ENCODE results near the gene RTBDN. TPM values are rescaled to one million over a fixed set of nuclear protein-coding genes. Genes with fewer than 3 reads are reported as not detected.

Gene RTBDN
- total and polyA plus RNA-seq, 9 donors, result not detected

- peak; percentile 92 to 97 (median 96) for DNase-seq
- no peaks in the 10 kb centered on the region for H3K9me3 ChIP-seq
- peaks cover 7% of the 10 kb centered on the region for H3K4me1 ChIP-seq (ENCODE audit: insufficient read depth)
- H3K27me3 ChIP-seq, result no peaks in the 10 kb centered on the region
- H3K27ac ChIP-seq, result peak overlapping the region; percentile 95 to 99
- 0 to 1% (median 1%) methylated on average over 68 to 81 of the region's 81 CpGs for WGBS, 3 donors
- H3K36me3 ChIP-seq, result no peaks in the 10 kb centered on the region
- peak overlapping the region; percentile 80 for H3K4me3 ChIP-seq
- peak in 1 of 3 donors; percentile 27 for TF ChIP-seq CTCF (IDR thresholded peaks at IDR 0.05)
- TF ChIP-seq EP300 (IDR thresholded peaks at IDR 0.05), result peak; percentile 99
- peak; percentile 78 for TF ChIP-seq POLR2A (IDR thresholded peaks at IDR 0.05)
- intact Hi-C loops (cut with DNase I), result no loop called here
Measured at GRCh38 chr19:12793290-12794195, 40.8 kb downstream of the RTBDN start.

- H3K27ac ChIP-seq, result peak overlapping the region; percentile 95 to 99
- 0 to 1% (median 1%) methylated on average over 22 of the region's 22 CpGs for WGBS, 3 donors
- H3K9me3 ChIP-seq, result no peaks in the 10 kb centered on the region
- intact Hi-C loops (cut with DNase I), result no loop called here
- no peaks in the 10 kb centered on the region for H3K27me3 ChIP-seq
- TF ChIP-seq EP300 (IDR thresholded peaks at IDR 0.05) (no peak), POLR2A (IDR thresholded peaks at IDR 0.05) (no peak), CTCF (IDR thresholded peaks at IDR 0.05) (no peak)
- DNase-seq, result peak in 3 of 5 donors; percentile 25 to 62 (median 51)
- H3K36me3 ChIP-seq, result no peaks in the 10 kb centered on the region
- peak overlapping the region; percentile 80 for H3K4me3 ChIP-seq
- peaks cover 8% of the 10 kb centered on the region for H3K4me1 ChIP-seq (ENCODE audit: insufficient read depth)
Measured at GRCh38 chr19:12792853-12793289, 41.5 kb downstream of the RTBDN start.

DNA sequence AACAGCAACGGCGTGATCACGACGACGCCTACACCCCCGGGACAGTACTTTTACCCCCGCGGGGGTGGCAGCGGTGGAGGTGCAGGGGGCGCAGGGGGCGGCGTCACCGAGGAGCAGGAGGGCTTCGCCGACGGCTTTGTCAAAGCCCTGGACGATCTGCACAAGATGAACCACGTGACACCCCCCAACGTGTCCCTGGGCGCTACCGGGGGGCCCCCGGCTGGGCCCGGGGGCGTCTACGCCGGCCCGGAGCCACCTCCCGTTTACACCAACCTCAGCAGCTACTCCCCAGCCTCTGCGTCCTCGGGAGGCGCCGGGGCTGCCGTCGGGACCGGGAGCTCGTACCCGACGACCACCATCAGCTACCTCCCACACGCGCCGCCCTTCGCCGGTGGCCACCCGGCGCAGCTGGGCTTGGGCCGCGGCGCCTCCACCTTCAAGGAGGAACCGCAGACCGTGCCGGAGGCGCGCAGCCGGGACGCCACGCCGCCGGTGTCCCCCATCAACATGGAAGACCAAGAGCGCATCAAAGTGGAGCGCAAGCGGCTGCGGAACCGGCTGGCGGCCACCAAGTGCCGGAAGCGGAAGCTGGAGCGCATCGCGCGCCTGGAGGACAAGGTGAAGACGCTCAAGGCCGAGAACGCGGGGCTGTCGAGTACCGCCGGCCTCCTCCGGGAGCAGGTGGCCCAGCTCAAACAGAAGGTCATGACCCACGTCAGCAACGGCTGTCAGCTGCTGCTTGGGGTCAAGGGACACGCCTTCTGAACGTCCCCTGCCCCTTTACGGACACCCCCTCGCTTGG is 42.1 kb downstream of the RTBDN start:
- Histone ChIP-seq H3K4me1 (ENCODE audit: insufficient read depth) (peaks cover 8% of the 10 kb centered on the region), H3K4me3 (peak overlapping the region; percentile 80), H3K27ac (peak overlapping the region; percentile 95 to 99), H3K36me3 (no peaks in the 10 kb centered on the region), H3K27me3 (no peaks in the 10 kb centered on the region), H3K9me3 (no peaks in the 10 kb centered on the region)
- WGBS, 3 donors, result 0 to 1% (median 0%) methylated on average over 48 to 84 of the region's 84 CpGs
- peak; percentile 74 to 84 (median 76) for DNase-seq
- no peak for TF ChIP-seq POLR2A (IDR thresholded peaks at IDR 0.05)
- no peak for TF ChIP-seq EP300 (IDR thresholded peaks at IDR 0.05)
- TF ChIP-seq CTCF (IDR thresholded peaks at IDR 0.05), result peak in 1 of 3 donors; percentile 13
- intact Hi-C loops (cut with DNase I), result no loop called here

DNA sequence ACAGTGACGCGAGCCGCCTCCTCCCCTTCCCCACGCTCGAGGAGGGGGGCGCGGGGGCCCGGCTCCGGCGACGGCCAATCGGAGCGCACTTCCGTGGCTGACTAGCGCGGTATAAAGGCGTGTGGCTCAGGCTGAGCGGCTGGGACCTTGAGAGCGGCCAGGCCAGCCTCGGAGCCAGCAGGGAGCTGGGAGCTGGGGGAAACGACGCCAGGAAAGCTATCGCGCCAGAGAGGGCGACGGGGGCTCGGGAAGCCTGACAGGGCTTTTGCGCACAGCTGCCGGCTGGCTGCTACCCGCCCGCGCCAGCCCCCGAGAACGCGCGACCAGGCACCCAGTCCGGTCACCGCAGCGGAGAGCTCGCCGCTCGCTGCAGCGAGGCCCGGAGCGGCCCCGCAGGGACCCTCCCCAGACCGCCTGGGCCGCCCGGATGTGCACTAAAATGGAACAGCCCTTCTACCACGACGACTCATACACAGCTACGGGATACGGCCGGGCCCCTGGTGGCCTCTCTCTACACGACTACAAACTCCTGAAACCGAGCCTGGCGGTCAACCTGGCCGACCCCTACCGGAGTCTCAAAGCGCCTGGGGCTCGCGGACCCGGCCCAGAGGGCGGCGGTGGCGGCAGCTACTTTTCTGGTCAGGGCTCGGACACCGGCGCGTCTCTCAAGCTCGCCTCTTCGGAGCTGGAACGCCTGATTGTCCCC is 42.9 kb downstream of the RTBDN start, which contains the start of gene JUNB:
TSS of gene JUNB (plus strand) at position 142 of the 706 bp plus-strand sequence. CDS start at position 428, 286 bp downstream.
- Histone ChIP-seq H3K4me1 (ENCODE audit: insufficient read depth) (peaks cover 8% of the 10 kb centered on the region), H3K4me3 (peak within 1 kb of the TSS; percentile 80), H3K36me3 (no peaks in the 10 kb centered on the region), H3K9me3 (no peaks in the 10 kb centered on the region), H3K27ac (peak within 1 kb of the TSS; percentile 95 to 99), H3K27me3 (no peaks in the 10 kb centered on the region)
- intact Hi-C loops (cut with DNase I), result no loop called here
- 0% methylated on average over 49 to 73 of the region's 73 CpGs for WGBS, 3 donors
- TF ChIP-seq EP300 (IDR thresholded peaks at IDR 0.05) (peak; percentile 99), CTCF (IDR thresholded peaks at IDR 0.05) (peak; percentile 1 to 31 (median 9)), POLR2A (IDR thresholded peaks at IDR 0.05) (peak; percentile 100)
- DNase-seq, result peak; percentile 98 to 99 (median 98)
